Measurements from ENCODE around the gene TSLP.

- no peak for TF ChIP-seq CTCF (IDR thresholded peaks at IDR 0.05)
- no peak for TF ChIP-seq POLR2AphosphoS5 (IDR thresholded peaks at IDR 0.05)
Observed at GRCh38 chr5:111022301-111022700, 49.2 kb upstream of the TSLP start.

Data from breast epithelium (tissue), 3 donors.